ENCODE data around the gene TNFSF11.

DNA sequence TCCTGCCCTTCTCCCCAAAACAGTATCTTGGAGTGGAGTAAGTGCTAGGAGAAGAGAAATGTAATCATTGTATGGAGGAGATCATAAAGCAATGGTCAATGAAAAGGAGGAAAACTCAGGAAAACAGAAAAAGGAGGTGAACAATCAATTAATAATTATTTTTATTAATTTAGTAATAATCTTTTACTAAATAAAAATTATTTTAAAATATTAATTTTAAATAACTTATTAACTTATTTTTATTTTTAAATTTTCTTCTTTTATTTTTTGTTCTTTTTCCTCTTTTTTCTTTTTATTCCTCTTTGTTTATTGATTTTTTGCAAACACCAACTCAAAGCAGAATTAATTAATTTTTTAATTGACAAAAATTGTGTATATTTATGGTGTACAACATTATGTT, 80.3 kb downstream of the TNFSF11 start:
- TF ChIP-seq EZH2 (optimal IDR thresholded peaks at IDR 0.05; ENCODE audit: low read depth, low read length) = no peak
- TF ChIP-seq, protein P1, sequence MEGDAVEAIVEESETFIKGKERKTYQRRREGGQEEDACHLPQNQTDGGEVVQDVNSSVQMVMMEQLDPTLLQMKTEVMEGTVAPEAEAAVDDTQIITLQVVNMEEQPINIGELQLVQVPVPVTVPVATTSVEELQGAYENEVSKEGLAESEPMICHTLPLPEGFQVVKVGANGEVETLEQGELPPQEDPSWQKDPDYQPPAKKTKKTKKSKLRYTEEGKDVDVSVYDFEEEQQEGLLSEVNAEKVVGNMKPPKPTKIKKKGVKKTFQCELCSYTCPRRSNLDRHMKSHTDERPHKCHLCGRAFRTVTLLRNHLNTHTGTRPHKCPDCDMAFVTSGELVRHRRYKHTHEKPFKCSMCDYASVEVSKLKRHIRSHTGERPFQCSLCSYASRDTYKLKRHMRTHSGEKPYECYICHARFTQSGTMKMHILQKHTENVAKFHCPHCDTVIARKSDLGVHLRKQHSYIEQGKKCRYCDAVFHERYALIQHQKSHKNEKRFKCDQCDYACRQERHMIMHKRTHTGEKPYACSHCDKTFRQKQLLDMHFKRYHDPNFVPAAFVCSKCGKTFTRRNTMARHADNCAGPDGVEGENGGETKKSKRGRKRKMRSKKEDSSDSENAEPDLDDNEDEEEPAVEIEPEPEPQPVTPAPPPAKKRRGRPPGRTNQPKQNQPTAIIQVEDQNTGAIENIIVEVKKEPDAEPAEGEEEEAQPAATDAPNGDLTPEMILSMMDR (IDR thresholded peaks at IDR 0.05; ENCODE audit: low read length) = no peak
- TF ChIP-seq EZH2phosphoT487 (IDR thresholded peaks at IDR 0.05; ENCODE audit: low read length) = no peak
